Brain microvascular endothelial cell (primary cell): ENCODE measurements around the gene SIL1.

ENCODE experiments used
- DNase-seq: peaks from one replicate; pipeline ENCODE4 v3.0.0-alpha.2; 2020
- H3K27ac ChIP-seq: fragments of 250-450 bp; sonication (Bioruptor Pico); 2 replicates; pipeline ENCODE4 v1.5.1; 2020; ENCODE audit warnings: mild to moderate bottlenecking, moderate library complexity
- H3K27me3 ChIP-seq: fragments of 250-450 bp; sonication (Bioruptor Pico); replicated peaks from 2 replicates; pipeline ENCODE4 v1.5.1; 2020; ENCODE audit warnings: mild to moderate bottlenecking
- H3K36me3 ChIP-seq: fragments of 250-450 bp; sonication (Bioruptor Pico); replicated peaks from 2 replicates; pipeline ENCODE4 v1.5.1; 2020; ENCODE audit warnings: mild to moderate bottlenecking
- H3K4me3 ChIP-seq: 2 replicates; pipeline ENCODE4 v1.5.1; 2011; ENCODE audit warnings: low read depth, mild to moderate bottlenecking, control low read depth, low read length, moderate library complexity
- CTCF ChIP-seq: IDR thresholded peaks from 2 replicates; pipeline ENCODE4 v1.5.1; 2011; ENCODE audit warnings: low read depth, mild to moderate bottlenecking, moderate library complexity, low read length, control low read depth, inconsistent platforms; ENCODE audit errors: missing control alignments
- in situ Hi-C: cut with HindIII; loops from 2 replicates; pipeline ENCODE4 v1.10.0; 2017; ENCODE audit warnings: low sequenced_read_pairs, low pct_ligation_motif_present

SIL1 gene

GRCh38 chr5:139133282-139133681, 64.9 kb downstream of the SIL1 start:
- TF ChIP-seq CTCF, result no peak
- no peaks in the 10 kb centered on the region for H3K27me3 ChIP-seq
- no peaks in the 10 kb centered on the region for H3K36me3 ChIP-seq
- in situ Hi-C loops, result no loop called here
- H3K27ac ChIP-seq, result no peak overlapping the region
- no peak overlapping the region for H3K4me3 ChIP-seq
- no peak for DNase-seq

- H3K27me3 ChIP-seq, result no peaks in the 10 kb centered on the region
- no peak for DNase-seq
- no peaks in the 10 kb centered on the region for H3K36me3 ChIP-seq
- in situ Hi-C loops, result no loop called here
- no peak overlapping the region for H3K4me3 ChIP-seq
- H3K27ac ChIP-seq, result no peak overlapping the region
- no peak for TF ChIP-seq CTCF
Measured at GRCh38 chr5:139132515-139132914, 65.7 kb downstream of the SIL1 start.

- DNase-seq, result no peak
- Histone ChIP-seq H3K27me3 (no peaks in the 10 kb centered on the region), H3K4me3 (no peak overlapping the region), H3K27ac (no peak overlapping the region), H3K36me3 (no peaks in the 10 kb centered on the region)
- TF ChIP-seq CTCF, result no peak
- in situ Hi-C loops, result no loop called here
Measured at GRCh38 chr5:139131921-139132432, 66.2 kb downstream of the SIL1 start.

GRCh38 chr5:139131465-139131864, 66.7 kb downstream of the SIL1 start:
- Histone ChIP-seq H3K36me3 (no peaks in the 10 kb centered on the region), H3K4me3 (no peak overlapping the region), H3K27me3 (no peaks in the 10 kb centered on the region), H3K27ac (no peak overlapping the region)
- no peak for DNase-seq
- in situ Hi-C loops, result no loop called here
- no peak for TF ChIP-seq CTCF

GRCh38 chr5:139131062-139131461, 67.1 kb downstream of the SIL1 start:
- no peak overlapping the region for H3K27ac ChIP-seq
- no peaks in the 10 kb centered on the region for H3K27me3 ChIP-seq
- in situ Hi-C loops, result no loop called here
- no peak for DNase-seq
- no peak for TF ChIP-seq CTCF
- H3K4me3 ChIP-seq, result no peak overlapping the region
- no peaks in the 10 kb centered on the region for H3K36me3 ChIP-seq

GRCh38 chr5:139130214-139130613, 68.0 kb downstream of the SIL1 start:
- Histone ChIP-seq H3K27me3 (no peaks in the 10 kb centered on the region), H3K36me3 (peaks cover 4% of the 10 kb centered on the region), H3K27ac (no peak overlapping the region), H3K4me3 (no peak overlapping the region)
- DNase-seq, result no peak
- no peak for TF ChIP-seq CTCF
- in situ Hi-C loops, result no loop called here
